Suprapubic skin (tissue), 4 donors: ENCODE measurements around the gene GALNT12.

Experiments used
- POLR2A ChIP-seq, 2 donors: fragments of 450-650 bp; IDR thresholded peaks; one replicate each; pipeline ENCODE4 v1.6.1; 2017; ENCODE audit warnings: antibody characterized with exemption in 2 of 2, mild to moderate bottlenecking in 2 of 2, moderate library complexity in 2 of 2
- POLR2AphosphoS5 ChIP-seq, 3 donors: sonication (generic); formaldehyde crosslinking; IDR thresholded peaks; one replicate each; pipeline ENCODE4 v1.6.1; 2017; ENCODE audit warnings: antibody characterized with exemption in 3 of 3
- TF ChIP-seq, protein P1 (sequence below), 2 donors: fragments of 200-600 bp in 1 of 2; fragments of 450-650 bp in 1 of 2; sonication (generic) in 1 of 2; IDR thresholded peaks; one replicate each; pipeline ENCODE4 v1.5.1; 2016 to 2019; ENCODE audit warnings: antibody characterized with exemption in 2 of 2, mild to moderate bottlenecking in 1 of 2, moderate library complexity in 1 of 2

DNA sequence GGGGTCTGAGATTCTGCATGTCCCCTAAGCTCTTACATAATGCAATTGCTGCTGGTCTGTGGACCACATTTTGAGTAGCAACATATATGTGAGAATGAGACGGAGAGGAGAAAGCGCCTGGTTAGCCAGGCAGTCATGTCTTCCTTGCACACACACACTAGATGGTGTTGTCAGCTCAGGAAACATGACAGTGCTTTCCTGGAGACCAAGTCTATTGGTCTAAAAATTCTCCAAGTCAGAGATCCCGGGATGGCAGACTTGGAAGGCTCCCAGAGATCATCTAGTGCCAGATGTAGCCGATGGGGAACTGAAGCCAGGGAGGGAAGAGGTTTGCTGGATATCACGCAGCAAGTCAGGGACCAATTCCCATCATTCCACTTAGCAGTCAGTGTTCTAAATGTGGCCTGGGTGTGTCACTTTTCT is 53.4 kb downstream of the GALNT12 start:
- TF ChIP-seq POLR2AphosphoS5 (IDR thresholded peaks at IDR 0.05): peak in 2 of 3 donors; percentile 60 to 74
- TF ChIP-seq POLR2A (IDR thresholded peaks at IDR 0.05): no peak
- TF ChIP-seq, protein P1, sequence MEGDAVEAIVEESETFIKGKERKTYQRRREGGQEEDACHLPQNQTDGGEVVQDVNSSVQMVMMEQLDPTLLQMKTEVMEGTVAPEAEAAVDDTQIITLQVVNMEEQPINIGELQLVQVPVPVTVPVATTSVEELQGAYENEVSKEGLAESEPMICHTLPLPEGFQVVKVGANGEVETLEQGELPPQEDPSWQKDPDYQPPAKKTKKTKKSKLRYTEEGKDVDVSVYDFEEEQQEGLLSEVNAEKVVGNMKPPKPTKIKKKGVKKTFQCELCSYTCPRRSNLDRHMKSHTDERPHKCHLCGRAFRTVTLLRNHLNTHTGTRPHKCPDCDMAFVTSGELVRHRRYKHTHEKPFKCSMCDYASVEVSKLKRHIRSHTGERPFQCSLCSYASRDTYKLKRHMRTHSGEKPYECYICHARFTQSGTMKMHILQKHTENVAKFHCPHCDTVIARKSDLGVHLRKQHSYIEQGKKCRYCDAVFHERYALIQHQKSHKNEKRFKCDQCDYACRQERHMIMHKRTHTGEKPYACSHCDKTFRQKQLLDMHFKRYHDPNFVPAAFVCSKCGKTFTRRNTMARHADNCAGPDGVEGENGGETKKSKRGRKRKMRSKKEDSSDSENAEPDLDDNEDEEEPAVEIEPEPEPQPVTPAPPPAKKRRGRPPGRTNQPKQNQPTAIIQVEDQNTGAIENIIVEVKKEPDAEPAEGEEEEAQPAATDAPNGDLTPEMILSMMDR (IDR thresholded peaks at IDR 0.05): peak; percentile 20 to 31
